Sigmoid colon (tissue), 7 donors: ENCODE results near the gene TNFRSF19. TPM values are rescaled to one million over a fixed set of nuclear protein-coding genes. Genes with fewer than 3 reads are reported as not detected.

Source experiments
- DNase-seq: peaks from one replicate; pipeline ENCODE4 v3.0.0-alpha.2; 2019
- H3K27ac ChIP-seq, 4 donors: fragments of 200-600 bp; sonication (generic); one replicate each; pipeline ENCODE4 v1.5.1; 2016 to 2019; ENCODE audit warnings: mild to moderate bottlenecking in 1 of 4
- H3K27me3 ChIP-seq, 3 donors: fragments of 200-600 bp; sonication (generic); one replicate each; pipeline ENCODE4 v1.5.1; 2019; ENCODE audit warnings: mild to moderate bottlenecking in 1 of 3
- H3K36me3 ChIP-seq, 4 donors: fragments of 200-600 bp; sonication (generic); one replicate each; pipeline ENCODE4 v1.5.1; 2016 to 2019
- H3K4me1 ChIP-seq, 4 donors: fragments of 200-600 bp; sonication (generic); one replicate each; pipeline ENCODE4 v1.5.1; 2017 to 2019
- H3K4me3 ChIP-seq, 4 donors: fragments of 200-600 bp; sonication (generic); one replicate each; pipeline ENCODE4 v1.5.1; 2017 to 2019; ENCODE audit warnings: mild to moderate bottlenecking in 2 of 4, moderate library complexity in 1 of 4
- H3K9me3 ChIP-seq, 4 donors: fragments of 200-600 bp in 3 of 4; sonication (generic) in 3 of 4; one replicate each; pipeline versions ENCODE4 v1.5.1 to v1.6.1; 2013 to 2019
- EP300 ChIP-seq, 4 donors: sonication (generic); formaldehyde crosslinking; IDR thresholded peaks; one replicate each; pipeline ENCODE4 v1.6.1; 2017; ENCODE audit warnings: antibody characterized with exemption in 4 of 4
- POLR2A ChIP-seq, 2 donors: fragments of 450-650 bp; IDR thresholded peaks; one replicate each; pipeline ENCODE4 v1.6.1; 2016; ENCODE audit warnings: antibody characterized with exemption in 2 of 2, mild to moderate bottlenecking in 2 of 2, moderate library complexity in 2 of 2
- POLR2AphosphoS5 ChIP-seq, 4 donors: sonication (generic); formaldehyde crosslinking; IDR thresholded peaks; one replicate each; pipeline ENCODE4 v1.6.1; 2017; ENCODE audit warnings: antibody characterized with exemption in 4 of 4
- WGBS, 2 donors: extraction: QIAGEN DNeasy Blood & Tissue Kit; methylation state at CpG; one replicate each; pipeline ENCODE4 v1.1.7; 2013; 5-methylcytosine and 5-hydroxymethylcytosine counted together
- intact Hi-C: fragments of 100-400 bp; cut with DNase I; formaldehyde crosslinking; loops from one replicate; pipeline ENCODE4 v1.15.1; 2023
- polyA plus RNA-seq, 3 donors: library from polyadenylated mRNA; stranded (reverse); fragments of 200-250 nt; gene quantifications; one replicate each; pipeline ENCODE4 v1.2.3, GENCODE V29; 2013
- total RNA-seq, 4 donors: library from RNA; depleted of rRNA; stranded (reverse); fragments of >200 nt; gene quantifications; one replicate each; pipeline ENCODE4 v1.1.0, GENCODE V29; 2016
- TF ChIP-seq, protein P1 (sequence below), 4 experiments: fragments of 450-650 bp in 3 of 4; fragments of 200-600 bp in 1 of 4; IDR thresholded peaks; one replicate each; pipeline ENCODE4 v1.5.1; 2016 to 2019; ENCODE audit warnings: antibody characterized with exemption in 4 of 4, mild to moderate bottlenecking in 3 of 4, moderate library complexity in 2 of 4
- donor health status: healthy with polysubstance abuse.
- donor health status: Bipolar disorder and iron deficiency.
- donor health status: healthy.

TNFRSF19 gene
- total and polyA plus RNA-seq, 7 donors = 0.60 to 4.2 (median 2.2) TPM; not detected in 1

DNA sequence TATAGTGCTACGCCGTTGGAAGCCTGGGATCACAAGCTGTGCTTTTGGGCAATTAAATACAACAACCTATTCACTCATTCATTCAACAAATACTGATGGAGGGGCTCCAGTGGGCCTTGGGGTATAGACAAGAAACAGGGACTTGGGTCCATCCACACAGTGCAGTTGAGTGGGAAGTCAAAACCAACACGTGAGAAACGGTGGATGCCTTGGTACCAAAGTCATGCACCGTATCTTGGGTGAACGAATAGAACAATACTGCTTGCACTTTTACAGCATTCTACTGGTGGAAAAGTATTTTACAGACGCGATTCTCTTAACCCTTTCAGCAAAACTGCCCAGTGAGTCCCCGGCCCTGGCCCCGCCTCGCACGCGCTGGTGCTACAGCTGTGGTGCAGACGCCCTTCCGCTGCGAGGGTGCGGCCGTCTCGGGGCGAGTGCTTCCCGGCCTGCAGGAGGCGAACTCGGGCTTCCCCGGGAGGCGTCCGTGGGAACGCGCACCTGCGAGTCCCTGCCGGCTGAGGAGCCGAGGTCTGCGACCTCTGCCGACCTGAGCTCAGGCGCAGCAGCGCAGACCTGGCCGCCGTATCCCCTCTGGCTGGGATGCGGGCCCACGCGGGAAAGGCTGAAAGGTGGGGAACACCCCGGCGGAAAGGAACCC, 8.3 kb downstream of the TNFRSF19 start:
- TF ChIP-seq, protein P1, sequence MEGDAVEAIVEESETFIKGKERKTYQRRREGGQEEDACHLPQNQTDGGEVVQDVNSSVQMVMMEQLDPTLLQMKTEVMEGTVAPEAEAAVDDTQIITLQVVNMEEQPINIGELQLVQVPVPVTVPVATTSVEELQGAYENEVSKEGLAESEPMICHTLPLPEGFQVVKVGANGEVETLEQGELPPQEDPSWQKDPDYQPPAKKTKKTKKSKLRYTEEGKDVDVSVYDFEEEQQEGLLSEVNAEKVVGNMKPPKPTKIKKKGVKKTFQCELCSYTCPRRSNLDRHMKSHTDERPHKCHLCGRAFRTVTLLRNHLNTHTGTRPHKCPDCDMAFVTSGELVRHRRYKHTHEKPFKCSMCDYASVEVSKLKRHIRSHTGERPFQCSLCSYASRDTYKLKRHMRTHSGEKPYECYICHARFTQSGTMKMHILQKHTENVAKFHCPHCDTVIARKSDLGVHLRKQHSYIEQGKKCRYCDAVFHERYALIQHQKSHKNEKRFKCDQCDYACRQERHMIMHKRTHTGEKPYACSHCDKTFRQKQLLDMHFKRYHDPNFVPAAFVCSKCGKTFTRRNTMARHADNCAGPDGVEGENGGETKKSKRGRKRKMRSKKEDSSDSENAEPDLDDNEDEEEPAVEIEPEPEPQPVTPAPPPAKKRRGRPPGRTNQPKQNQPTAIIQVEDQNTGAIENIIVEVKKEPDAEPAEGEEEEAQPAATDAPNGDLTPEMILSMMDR (IDR thresholded peaks at IDR 0.05) = peak; percentile 19 to 72 (median 62)
- TF ChIP-seq EP300 (IDR thresholded peaks at IDR 0.05) (no peak), POLR2AphosphoS5 (IDR thresholded peaks at IDR 0.05) (peak in 1 of 4 donors; percentile 1), POLR2A (IDR thresholded peaks at IDR 0.05) (no peak)
- Histone ChIP-seq H3K9me3 (no peaks in the 10 kb centered on the region), H3K27me3 (peaks cover 0 to 8% (median 0%) of the 10 kb centered on the region in 3 donors), H3K4me1 (peaks cover 0 to 17% (median 14%) of the 10 kb centered on the region in 4 donors), H3K27ac (peak overlapping the region; percentile 71 to 85 (median 76)), H3K36me3 (no peaks in the 10 kb centered on the region), H3K4me3 (peak overlapping the region; percentile 49 to 86 (median 75))
- DNase-seq = peak; percentile 82
- WGBS, 2 donors = 5 to 6% methylated on average over 42 of the region's 42 CpGs
- intact Hi-C loops = loop anchor here (5.0 kb wide), 4 partner anchors 111 to 309 kb away; partner anchors contain the start of gene MIPEP

- TF ChIP-seq POLR2A (IDR thresholded peaks at IDR 0.05) = peak in 1 of 2 donors; percentile 22
- TF ChIP-seq, protein P1 (IDR thresholded peaks at IDR 0.05) = no peak
- no peak for TF ChIP-seq EP300 (IDR thresholded peaks at IDR 0.05)
- peak; percentile 39 to 71 (median 62) for TF ChIP-seq POLR2AphosphoS5 (IDR thresholded peaks at IDR 0.05)
- Histone ChIP-seq H3K9me3 (no peaks in the 10 kb centered on the region), H3K4me3 (peak overlapping the region; percentile 49 to 86 (median 75)), H3K27ac (peak overlapping the region; percentile 71 to 85 (median 76)), H3K4me1 (peaks cover 0 to 17% (median 14%) of the 10 kb centered on the region in 4 donors), H3K27me3 (peaks cover 0 to 8% (median 0%) of the 10 kb centered on the region in 3 donors), H3K36me3 (no peaks in the 10 kb centered on the region)
- peak; percentile 94 for DNase-seq
- 1% methylated on average over 82 of the region's 82 CpGs for WGBS, 2 donors
- intact Hi-C loops = loop anchor here (5.0 kb wide), 4 partner anchors 112 to 308 kb away; partner anchors contain the start of gene MIPEP
Measured at GRCh38 chr13:23579072-23579895, 9.1 kb downstream of the TNFRSF19 start.

GRCh38 chr13:23579896-23580683, 9.9 kb downstream of the TNFRSF19 start:
- whole genome bisulfite sequencing, 2 donors = 5 to 10% methylated on average over 22 of the region's 22 CpGs
- no peak for DNase-seq
- Histone ChIP-seq H3K27ac (peak overlapping the region; percentile 3 to 85 (median 44)), H3K9me3 (no peaks in the 10 kb centered on the region), H3K4me3 (peak overlapping the region; percentile 49 to 86 (median 75)), H3K27me3 (peaks cover 0 to 8% (median 0%) of the 10 kb centered on the region in 3 donors), H3K36me3 (no peaks in the 10 kb centered on the region), H3K4me1 (peaks cover 0 to 17% (median 14%) of the 10 kb centered on the region in 4 donors)
- intact Hi-C loops = loop anchor here (5.0 kb wide), 4 partner anchors 113 to 307 kb away; partner anchors contain the start of gene MIPEP
- TF ChIP-seq, protein P1 (IDR thresholded peaks at IDR 0.05) = no peak
- TF ChIP-seq POLR2AphosphoS5 (IDR thresholded peaks at IDR 0.05) (no peak), POLR2A (IDR thresholded peaks at IDR 0.05) (no peak), EP300 (IDR thresholded peaks at IDR 0.05) (no peak)

DNA sequence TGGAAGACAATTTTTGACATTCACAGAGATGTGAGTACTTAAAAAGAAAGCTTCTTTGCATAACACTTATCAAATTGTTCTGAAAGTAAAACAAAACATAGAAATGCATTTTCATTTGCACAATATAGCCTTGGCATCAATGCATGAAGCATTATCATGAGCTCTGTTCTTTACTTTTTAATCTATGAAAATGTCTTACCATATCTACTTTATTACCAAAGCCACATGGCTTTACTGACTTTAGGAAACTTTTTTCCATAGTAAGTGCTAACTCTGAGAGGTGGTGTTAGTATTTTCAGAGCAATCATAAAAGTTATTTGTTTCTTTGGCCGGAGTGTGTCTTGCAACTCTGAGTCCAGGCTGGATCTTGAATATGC, 10.5 kb downstream of the TNFRSF19 start:
- Histone ChIP-seq H3K4me3 (no peak overlapping the region), H3K4me1 (peaks cover 0 to 17% (median 14%) of the 10 kb centered on the region in 4 donors), H3K27me3 (peaks cover 0 to 8% (median 0%) of the 10 kb centered on the region in 3 donors), H3K27ac (no peak overlapping the region), H3K36me3 (no peaks in the 10 kb centered on the region), H3K9me3 (no peaks in the 10 kb centered on the region)
- TF ChIP-seq POLR2A (IDR thresholded peaks at IDR 0.05) (no peak), EP300 (IDR thresholded peaks at IDR 0.05) (no peak), POLR2AphosphoS5 (IDR thresholded peaks at IDR 0.05) (no peak)
- TF ChIP-seq, protein P1 (IDR thresholded peaks at IDR 0.05) = no peak
- 51 to 80% methylated on average over 1 of the region's 1 CpG for WGBS, 2 donors
- DNase-seq = no peak
- intact Hi-C loops = no loop called here
